SU-DHL-6 (cell line): ENCODE results near the gene SST.

ENCODE experiments used
- EZH2phosphoT487 ChIP-seq: fragments of 200-600 bp; sonication (generic), shearing (Covaris generic); conservative IDR thresholded peaks from 2 replicates; pipeline ENCODE4 v1.6.1; 2018; ENCODE audit warnings: mild to moderate bottlenecking, antibody characterized with exemption, low read length, moderate library complexity, mixed read lengths
- TF ChIP-seq, protein P1 (sequence below): fragments of 200-600 bp; sonication (generic); IDR thresholded peaks from one replicate; pipeline ENCODE4 v1.5.1; 2017; ENCODE audit warnings: antibody characterized with exemption, mild to moderate bottlenecking, low read length, moderate library complexity; ENCODE audit not compliant: insufficient read depth, poor library complexity, severe bottlenecking

DNA sequence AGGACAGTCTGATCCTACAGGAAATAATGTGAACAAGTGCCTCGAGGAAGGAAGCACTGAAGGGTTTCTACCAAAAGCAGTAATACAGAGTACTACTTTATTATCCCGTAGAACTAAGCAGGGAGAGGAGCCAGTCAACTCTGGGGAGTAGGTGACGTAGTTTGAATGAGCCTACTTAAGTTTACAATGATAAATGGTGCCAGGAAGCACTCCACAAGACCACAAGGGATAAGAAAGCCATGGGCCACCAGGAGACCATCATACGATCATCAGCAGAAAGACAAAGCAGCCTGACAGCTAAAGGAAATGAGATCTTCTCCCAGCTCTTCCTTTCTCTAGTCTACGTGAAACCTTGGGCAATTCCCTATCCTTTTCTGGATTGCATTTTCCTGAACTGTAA is 27.3 kb downstream of the SST start:
- TF ChIP-seq, protein P1, sequence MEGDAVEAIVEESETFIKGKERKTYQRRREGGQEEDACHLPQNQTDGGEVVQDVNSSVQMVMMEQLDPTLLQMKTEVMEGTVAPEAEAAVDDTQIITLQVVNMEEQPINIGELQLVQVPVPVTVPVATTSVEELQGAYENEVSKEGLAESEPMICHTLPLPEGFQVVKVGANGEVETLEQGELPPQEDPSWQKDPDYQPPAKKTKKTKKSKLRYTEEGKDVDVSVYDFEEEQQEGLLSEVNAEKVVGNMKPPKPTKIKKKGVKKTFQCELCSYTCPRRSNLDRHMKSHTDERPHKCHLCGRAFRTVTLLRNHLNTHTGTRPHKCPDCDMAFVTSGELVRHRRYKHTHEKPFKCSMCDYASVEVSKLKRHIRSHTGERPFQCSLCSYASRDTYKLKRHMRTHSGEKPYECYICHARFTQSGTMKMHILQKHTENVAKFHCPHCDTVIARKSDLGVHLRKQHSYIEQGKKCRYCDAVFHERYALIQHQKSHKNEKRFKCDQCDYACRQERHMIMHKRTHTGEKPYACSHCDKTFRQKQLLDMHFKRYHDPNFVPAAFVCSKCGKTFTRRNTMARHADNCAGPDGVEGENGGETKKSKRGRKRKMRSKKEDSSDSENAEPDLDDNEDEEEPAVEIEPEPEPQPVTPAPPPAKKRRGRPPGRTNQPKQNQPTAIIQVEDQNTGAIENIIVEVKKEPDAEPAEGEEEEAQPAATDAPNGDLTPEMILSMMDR: no peak
- TF ChIP-seq EZH2phosphoT487: no peak
